NCI-H128 (cell line): ENCODE data around the gene GDPD3.

Source experiments
- DNase-seq: peaks from one replicate; lab custom pipeline; 2025; ENCODE audit not compliant: unreplicated experiment; lab: John Stamatoyannopoulos, UW

The GDPD3 gene, protein sequence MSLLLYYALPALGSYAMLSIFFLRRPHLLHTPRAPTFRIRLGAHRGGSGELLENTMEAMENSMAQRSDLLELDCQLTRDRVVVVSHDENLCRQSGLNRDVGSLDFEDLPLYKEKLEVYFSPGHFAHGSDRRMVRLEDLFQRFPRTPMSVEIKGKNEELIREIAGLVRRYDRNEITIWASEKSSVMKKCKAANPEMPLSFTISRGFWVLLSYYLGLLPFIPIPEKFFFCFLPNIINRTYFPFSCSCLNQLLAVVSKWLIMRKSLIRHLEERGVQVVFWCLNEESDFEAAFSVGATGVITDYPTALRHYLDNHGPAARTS

DNA sequence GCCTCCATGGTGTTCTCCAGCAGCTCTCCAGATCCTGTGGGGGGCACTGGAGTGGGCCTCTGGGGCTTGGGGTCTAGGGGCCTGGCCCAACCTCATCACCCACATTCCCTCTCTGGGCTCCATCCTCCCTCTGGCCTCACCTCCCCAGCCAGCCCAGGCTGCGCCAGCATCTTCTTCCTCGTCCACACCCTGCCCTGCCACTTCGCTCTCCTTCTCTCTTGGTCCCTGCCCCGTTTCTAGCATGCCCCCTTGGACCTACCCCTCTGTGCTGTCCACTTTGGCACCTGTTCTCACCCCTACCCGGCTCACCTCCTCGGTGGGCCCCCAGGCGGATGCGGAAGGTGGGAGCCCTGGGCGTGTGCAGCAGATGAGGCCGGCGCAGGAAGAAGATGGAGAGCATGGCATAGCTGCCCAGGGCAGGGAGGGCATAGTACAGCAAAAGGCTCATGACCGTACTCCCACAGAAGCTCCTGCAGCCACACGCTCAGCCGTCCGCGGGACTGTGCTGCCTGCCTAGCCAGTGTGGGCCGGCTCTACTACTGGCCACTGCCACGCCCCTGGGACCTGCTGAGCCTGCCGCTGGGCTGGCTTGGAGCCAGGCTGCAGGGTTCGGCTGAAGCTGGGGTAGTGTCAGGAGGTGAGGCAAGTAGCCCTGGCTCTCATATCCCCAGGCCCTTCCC, at the start of gene GDPD3:
TSS of gene GDPD3 (minus strand) at position 507 of the 680 bp plus-strand sequence. CDS start at position 448, 59 bp downstream.
- no peak for DNase-seq

DNA sequence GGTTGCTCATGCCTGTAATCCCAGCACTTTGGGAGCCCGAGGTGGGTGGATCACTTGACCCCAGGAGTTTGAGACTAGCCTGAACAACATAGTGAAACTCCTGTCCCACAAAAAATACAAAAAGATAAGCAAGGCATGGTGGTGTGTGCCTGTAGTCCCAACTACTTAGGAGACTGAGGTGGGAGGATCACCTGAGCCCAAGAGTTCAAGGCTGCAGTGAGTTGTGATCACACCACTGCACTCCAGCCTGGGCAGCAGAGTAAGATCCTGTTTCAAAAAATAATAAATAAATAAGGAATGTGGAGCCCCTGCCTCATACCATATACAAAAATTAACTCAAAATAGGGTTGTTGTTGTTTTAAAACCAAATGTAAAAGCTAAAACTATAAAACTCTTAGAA, 43.9 kb upstream of the GDPD3 start:
- no peak for DNase-seq

DNA sequence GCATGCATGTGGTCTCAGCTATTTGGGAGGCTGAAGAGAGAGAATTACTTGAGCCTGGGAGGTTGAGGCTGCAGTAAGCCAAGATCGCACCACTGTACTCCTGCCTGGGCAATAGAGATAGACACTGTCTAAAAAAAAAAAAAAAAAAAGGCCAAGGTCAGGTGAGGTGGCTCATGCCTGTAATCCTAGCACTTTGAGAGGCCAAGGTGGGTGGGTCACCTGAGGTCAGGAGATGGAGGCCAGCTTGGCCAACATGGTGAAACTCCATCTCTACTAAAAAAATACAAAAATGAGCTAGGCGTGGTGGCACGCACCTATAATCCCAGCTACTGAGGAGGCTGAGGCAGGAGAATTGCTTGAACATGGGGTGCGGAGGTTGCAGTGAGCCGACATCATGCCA, 41.9 kb upstream of the GDPD3 start:
- DNase-seq, result no peak

DNA sequence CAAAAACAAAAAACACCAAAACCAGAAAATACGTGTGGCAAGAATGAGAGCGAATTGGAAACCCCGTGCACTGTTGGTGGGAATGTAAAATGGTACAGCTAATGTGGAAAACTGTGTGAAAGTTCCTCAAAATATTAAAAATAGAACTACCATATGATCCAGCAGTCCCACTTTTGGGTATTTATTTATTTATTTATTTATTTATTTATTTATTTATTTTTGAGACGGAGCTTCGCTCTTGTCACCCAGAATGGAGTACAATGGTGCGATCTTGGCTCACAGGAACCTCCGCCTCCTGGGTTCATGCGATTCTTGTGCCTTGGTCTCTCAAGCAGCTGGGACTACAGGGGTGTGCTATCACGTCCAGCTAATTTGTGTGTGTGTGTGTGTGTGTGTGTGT, 39.2 kb upstream of the GDPD3 start:
- no peak for DNase-seq

DNA sequence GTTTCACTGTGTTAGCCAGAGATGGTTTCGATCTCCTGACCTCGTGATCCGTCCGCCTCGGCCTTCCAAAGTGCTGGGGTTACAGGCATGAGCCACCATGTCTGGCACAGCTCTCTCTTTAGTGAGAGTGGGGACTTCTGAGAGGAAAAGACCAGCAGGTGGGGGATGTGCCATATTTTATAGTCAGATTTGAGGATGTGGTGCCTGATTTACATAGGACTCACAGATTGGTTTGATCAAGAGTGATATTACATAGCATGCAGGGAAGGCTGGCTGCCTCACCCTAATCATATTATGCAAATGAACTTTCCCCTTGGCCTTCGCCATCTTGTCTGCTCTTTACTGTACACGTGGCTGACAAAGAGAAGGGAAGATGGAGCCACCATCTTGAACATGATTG, 37.8 kb upstream of the GDPD3 start:
- DNase-seq, result no peak

DNA sequence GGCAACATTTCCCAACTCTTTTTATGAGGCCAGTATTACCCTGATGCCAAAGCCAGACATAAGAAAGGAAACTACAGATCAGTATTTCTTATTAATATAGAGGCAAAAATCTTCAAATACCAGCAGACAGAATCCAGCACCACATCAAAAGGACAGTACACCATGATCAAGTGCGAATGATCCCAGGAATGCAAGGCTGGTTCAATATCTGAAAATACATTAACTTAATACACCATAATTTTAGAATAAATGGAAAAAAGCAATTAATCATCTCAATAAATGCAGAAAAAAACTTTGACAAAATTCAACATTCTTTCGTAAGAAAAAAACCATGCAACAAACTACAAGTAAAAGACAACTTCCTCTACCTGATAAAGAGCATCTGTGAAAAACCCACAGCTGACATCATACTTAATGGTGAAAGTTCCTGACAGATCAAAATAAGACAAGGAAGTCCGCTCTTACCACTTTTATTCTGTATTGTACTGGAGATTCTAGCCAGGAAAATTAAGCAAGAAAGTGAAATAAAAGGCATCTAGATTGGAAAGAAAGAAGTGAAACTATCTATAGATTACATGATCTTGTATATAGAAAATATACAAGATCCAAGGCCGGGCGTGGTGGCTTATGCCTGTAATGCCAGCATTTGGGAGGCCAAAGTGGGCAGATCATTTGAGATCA, 36.1 kb upstream of the GDPD3 start:
- no peak for DNase-seq

DNA sequence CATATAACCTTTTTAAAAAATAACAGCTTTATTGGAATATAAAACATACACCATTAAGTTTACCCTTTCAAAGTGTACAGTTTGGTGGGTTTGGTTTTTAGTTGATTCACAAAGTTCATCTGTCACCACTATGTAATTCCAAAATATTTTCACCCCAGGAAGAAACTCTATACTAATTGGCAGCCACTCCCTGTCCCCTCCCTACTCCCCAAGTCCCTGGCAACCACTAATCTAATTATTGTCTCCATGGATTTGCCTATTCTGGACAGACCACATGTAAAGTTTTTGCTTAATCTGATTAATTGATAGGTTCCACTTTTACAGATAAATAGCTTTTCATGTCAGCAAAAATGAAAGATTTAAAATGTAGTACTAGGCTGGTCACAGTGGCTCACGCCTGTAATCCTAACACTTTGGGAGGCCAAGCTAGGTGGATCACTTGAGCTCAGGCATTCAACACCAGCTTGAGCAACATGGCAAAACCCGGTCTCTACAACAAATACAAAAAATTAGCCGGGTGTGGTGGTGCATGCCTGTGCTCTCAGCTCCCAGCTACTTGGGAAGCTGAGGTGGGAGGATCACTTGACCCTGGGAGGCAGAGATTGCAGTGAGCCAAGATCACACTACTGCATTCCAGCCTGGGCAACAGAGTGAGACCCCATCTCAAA, 34.6 kb upstream of the GDPD3 start:
- no peak for DNase-seq

DNA sequence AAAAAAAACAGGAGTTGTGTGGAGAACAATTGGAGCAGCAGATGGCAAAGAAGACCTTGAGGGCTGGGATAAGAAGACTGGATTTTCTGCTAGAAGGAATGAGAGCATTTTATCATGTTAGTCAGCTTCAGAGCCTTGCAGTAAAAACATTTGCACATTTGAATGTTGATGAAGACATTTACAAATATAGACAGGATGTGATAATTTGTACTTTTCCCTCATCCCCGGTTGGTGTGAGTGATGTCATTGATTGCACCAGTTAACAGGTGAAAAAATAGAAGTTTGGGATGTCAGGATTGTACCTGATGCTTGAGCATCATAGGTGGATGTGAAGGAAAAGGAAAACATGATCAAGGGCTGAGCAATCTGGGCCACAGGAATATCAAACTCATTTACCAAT, 32.3 kb upstream of the GDPD3 start:
- DNase-seq, result no peak

DNA sequence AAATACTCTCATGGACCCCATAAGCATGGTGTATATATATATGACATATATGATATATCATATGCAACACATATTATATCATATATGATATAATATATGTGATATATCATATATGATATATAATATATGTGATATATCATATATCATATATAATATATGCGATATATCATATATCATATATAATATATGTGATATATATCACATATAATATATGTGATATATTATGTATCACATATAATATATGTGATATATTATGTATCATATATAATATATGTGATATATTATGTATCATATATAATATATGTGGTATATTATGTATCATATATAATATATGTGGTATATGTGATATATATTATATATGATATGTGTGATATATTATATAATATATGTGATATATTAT, 31.6 kb upstream of the GDPD3 start:
- no peak for DNase-seq

DNA sequence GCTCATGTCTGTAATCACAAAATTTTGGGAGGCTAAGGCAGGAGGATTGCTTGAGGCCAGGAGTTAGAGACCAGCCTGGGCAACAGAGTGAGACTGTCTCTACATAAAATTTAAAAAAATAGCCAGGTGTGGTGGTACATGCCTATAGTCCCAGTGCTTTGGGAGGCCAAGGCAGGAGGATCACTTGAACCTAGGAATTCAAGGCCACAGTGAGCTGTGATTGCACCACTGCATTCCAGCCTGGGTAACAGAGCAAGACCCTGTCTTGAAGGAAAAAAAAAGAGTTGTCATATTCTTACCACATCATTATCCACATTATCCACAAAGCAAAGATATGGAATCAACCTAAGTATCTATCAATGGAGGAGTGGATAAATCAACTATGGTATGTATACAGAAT, 30.7 kb upstream of the GDPD3 start:
- DNase-seq, result no peak

DNA sequence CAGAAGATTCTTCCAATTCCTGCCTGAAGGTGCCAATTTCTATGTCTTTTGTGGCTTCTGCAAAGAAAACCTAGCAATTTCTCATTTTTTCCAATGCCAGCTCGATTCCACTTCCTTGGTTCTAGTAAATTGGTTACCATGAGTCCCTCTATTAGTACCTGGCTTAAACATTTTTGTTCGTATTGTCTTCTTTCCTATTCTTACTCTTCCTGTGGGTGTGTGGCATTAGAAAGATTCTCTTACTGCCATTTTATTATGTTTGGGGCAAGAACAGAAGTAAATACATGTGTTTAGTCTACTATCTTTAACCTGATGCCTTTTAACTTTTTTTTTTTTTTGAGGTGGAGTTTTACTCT, 30.0 kb upstream of the GDPD3 start:
- no peak for DNase-seq

DNA sequence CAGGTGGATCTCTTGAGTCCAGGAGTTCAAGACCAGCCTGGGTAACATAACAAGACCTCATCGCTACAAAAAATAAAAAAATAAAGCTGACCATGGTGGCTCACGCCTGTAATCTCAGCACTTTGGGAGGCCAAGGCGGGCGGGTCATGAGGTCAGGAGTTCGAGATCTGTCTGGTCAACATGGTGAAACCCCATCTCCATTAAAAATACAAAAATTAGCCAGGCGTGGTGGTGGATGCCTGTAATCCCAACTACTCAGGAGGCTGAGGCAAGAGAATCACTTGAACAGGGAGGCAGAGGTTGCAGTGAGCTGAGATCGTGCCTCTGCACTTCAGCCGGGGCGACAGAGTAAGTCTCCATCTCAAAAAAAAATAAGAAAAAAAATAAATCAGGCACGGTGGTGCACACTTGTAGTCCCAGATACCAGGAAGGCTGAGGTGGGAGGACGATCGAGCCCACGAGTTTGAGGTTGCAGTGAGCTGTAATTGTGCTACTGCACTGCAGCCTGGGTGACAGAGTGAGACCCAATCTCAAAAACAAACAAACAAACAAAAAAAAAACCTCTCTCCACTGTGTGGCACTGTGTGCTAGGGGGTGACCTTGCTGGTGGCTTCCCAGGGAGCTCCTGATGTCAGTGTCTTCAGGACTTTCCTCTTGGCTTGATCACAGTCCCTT, 29.5 kb upstream of the GDPD3 start:
- DNase-seq, result no peak

DNA sequence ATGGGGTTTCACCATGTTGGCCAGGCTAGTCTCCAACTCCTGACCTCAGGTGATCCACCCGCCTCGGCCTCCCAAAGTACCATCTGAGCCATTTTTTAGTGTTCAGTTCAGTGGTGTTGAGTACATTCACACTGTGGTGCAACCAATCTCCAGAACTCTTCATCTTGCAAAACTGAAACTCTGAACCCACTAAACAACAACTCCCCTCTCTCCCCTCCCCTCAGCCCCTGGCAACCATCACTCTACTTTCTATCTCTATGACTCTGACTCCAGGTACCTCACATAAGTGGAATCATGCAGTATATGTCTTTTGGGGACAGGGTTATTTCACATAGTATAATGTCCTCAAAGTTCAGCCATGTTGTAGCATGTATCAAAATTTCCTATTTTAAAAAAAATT, 28.4 kb upstream of the GDPD3 start:
- no peak for DNase-seq

DNA sequence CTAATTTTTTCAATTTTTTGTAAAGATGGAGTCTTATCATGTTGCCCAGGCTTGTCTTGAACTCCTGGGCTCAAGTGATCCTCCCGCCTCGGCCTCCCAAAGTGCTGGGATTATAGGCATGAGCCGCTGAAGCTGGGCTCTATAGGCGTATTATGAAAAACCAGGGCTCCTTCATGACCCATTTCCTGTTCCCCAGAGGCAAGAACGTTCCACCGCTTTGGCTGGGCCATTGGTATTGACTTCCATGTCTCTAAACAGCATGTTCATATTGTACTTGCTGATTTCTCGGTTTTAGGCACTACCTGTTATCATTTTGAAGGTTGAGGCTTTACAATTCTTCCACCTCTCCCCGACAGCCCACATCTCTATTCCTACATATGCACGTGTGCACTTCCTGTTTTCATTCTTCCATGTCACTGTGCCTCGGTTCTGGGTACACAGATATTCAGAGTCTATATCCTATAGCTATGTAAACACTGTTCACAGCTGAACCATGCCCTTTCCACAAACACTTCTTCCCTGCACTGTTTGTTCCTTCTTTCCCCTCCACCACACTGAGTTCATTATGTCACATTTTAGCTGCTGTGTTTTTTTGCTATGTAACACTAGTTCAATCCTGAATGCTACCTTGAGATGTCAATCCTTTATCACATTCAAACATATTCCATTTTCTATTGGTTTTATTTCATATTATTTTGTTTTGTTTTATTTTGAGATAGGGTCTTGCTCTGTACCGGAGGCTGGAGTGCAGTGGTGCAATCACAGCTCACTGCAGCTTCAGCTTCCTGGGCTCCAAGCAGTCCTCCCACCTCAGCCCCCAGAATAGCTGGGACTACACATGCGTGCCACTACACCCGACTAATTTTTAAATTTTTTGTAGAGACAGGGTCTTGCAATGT, 26.5 kb upstream of the GDPD3 start:
- no peak for DNase-seq

DNA sequence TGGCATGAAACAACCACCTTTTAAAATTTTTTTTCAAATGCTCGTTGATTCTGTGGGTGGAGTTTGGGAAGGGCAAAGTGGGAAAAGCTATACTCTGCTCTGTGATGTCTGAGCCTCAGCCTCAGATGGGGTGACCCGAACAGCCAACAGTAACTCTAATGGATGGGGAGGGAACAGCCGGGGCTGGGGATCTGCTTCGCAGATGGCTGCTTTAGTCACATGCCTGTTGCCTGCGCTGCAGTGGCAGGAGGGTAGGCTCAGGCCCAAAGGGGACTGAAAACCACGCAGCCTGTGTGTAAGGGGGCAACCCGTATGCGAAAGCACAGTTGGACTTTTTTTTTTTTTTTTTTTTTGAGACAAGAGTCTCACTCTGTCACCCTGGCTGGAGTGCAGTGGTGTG, 24.6 kb upstream of the GDPD3 start:
- DNase-seq, result no peak

DNA sequence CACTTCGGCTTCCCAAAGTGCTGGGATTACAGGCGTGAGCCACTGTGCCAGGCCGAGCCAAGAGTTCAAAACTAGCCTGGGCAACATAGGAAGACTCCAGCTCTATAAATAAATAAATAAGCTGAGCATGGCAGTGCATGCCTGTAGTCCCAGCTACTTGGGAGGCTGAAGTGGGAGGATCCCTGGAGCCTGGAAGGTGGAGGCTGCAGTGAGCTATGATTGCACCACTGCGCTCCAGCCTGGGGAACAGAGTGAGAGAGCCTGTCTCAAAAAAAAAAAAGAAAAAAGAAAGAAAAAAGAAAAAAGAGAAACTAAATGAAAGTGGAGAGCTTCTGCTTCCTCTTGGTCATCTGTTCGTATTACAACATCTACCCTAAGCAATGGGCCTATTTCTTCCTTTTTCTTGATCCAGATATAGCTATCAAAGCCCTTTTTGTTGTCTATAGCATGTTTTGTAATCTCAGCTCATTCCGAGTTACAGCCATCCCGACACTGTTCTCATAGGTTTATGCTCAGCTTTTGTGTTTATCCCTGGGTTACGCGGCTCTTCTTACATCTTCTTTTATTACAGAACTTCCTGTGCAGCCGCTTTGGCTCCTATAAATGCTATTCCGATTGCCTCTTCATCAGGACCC, 23.8 kb upstream of the GDPD3 start:
- no peak for DNase-seq

DNA sequence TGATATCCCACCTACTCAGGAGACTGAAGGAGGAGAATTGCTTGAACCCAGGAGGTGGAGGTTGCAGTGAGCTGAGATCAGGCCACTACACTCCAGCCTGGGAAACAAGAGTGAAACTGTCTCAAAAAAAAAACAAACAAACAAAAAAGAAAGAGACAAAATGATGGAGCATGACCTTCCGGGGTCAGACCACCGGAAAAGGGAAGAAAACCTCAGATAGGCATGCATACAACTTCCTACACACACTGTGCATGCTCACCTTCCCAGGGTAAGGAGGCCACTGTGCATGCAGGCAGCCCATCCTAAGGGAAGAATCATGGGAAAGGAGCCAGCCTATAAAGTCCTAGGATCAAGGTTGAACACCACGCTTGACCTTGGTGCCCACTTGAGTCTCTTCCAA, 19.3 kb upstream of the GDPD3 start:
- no peak for DNase-seq

DNA sequence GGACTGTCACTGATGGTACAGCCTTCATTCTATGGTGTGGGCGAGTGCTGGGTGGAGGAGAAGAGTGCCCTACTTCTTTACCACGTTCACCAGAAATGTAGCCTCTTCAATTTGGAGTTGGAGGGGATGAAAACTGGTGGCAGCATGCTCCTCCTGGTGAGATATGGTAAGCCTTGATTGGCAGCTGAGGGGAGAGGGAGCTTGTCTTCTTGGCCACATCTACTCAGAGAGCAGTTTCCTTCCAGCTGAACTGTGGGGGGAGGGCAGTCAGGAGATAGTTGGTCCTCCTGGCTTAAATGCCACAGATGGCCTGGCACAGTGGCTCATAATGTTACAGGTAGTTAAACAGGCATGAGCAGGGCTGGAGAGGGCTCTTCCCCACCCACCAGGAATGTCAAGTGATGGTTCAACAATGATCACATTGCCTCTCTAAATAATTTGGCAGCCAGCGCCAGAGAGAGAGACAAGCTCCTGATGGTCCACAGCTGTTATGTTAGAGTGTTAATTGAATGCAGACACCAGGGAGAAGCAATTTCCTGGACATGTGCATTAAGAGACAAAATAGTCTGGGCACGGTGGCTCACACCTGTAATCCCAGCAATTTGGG, 18.6 kb upstream of the GDPD3 start:
- peak; percentile 39 for DNase-seq

DNA sequence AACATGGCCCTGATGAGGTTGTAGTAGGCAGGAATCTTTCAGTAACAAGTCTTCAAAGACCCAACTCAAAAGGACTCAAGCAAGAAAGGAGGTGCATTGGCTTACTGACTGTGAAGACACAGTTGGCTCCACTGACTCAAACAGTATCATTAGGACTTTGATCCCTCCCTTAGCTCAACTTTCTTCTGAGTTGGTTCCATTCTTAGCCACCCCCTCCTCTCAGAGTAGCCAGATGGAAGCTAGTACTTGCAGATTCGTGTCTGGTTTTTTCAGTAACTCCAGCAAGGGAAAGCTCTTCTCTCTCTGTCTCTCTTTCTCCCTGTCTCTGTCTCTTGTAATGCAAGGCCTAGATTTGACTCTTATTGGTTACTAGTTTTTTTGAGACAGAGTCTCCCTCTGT, 14.7 kb upstream of the GDPD3 start:
- no peak for DNase-seq
